SK-N-SH treated with all-trans-retinoic acid at 6 μM for 48 hours (cell line): ENCODE results near the gene PHYH.

Source experiments
- ATAC-seq: fragments of 200-7000 bp; cut with Tn5 transposase; 3 replicates; pipeline ENCODE4 v1.9.1; 2020; ENCODE audit warnings: mild to moderate bottlenecking, moderate library complexity
- ARNTL ChIP-seq: fragments of 450-650 bp; formaldehyde crosslinking; IDR thresholded peaks from 2 replicates; pipeline ENCODE4 v1.5.0; 2020; ENCODE audit warnings: low read depth, mild to moderate bottlenecking, moderate library complexity, borderline replicate concordance
- BACH2 ChIP-seq: fragments of 250-450 bp; sonication (Bioruptor Pico); IDR thresholded peaks from 2 replicates; pipeline ENCODE4 v1.9.0; 2021; ENCODE audit warnings: mild to moderate bottlenecking, borderline replicate concordance
- CREB5 ChIP-seq: fragments of 250-450 bp; sonication (Bioruptor Pico); IDR thresholded peaks from 2 replicates; pipeline ENCODE4 v1.5.1; 2020; ENCODE audit warnings: low read depth, mild to moderate bottlenecking, moderate library complexity
- CSDC2 ChIP-seq: fragments of 250-450 bp; sonication (Bioruptor Pico); IDR thresholded peaks from 2 replicates; pipeline ENCODE4 v1.5.0; 2020; ENCODE audit warnings: mild to moderate bottlenecking, moderate library complexity
- CSRNP3 ChIP-seq: fragments of 250-450 bp; sonication (Bioruptor Pico); IDR thresholded peaks from 2 replicates; pipeline ENCODE4 v1.5.1; 2021; ENCODE audit warnings: mild to moderate bottlenecking, moderate library complexity
- ESRRG ChIP-seq: fragments of 250-450 bp; sonication (Bioruptor Pico); IDR thresholded peaks from 2 replicates; pipeline ENCODE4 v1.6.1; 2021; ENCODE audit warnings: mild to moderate bottlenecking
- GLIS3 ChIP-seq: fragments of 250-450 bp; sonication (Bioruptor Pico); IDR thresholded peaks from 2 replicates; pipeline ENCODE4 v1.5.0; 2020; ENCODE audit warnings: mild to moderate bottlenecking, moderate library complexity
- ISL1 ChIP-seq: fragments of 250-450 bp; sonication (Bioruptor Pico); IDR thresholded peaks from 2 replicates; pipeline ENCODE4 v2.1.2; 2022; ENCODE audit warnings: mild to moderate bottlenecking, moderate library complexity
- PATZ1 ChIP-seq: fragments of 250-450 bp; sonication (Bioruptor Pico); IDR thresholded peaks from 2 replicates; pipeline ENCODE4 v1.8.0; 2020; ENCODE audit warnings: mild to moderate bottlenecking, moderate library complexity, borderline replicate concordance
- PPARA ChIP-seq: fragments of 250-450 bp; sonication (Bioruptor Pico); IDR thresholded peaks from 2 replicates; pipeline ENCODE4 v1.5.0; 2020; ENCODE audit warnings: mild to moderate bottlenecking, borderline replicate concordance
- RARB ChIP-seq: fragments of 250-450 bp; sonication (Bioruptor Pico); IDR thresholded peaks from 2 replicates; pipeline ENCODE4 v1.8.0; 2021; ENCODE audit warnings: mild to moderate bottlenecking, moderate library complexity
- TSHZ2 ChIP-seq: fragments of 250-450 bp; sonication (Bioruptor Pico); IDR thresholded peaks from 2 replicates; pipeline ENCODE4 v1.5.0; 2020; ENCODE audit warnings: mild to moderate bottlenecking, moderate library complexity
- ZC3H10 ChIP-seq: fragments of 250-450 bp; sonication (Bioruptor Pico); IDR thresholded peaks from 2 replicates; pipeline ENCODE4 v1.5.1; 2021; ENCODE audit warnings: mild to moderate bottlenecking, moderate library complexity
- ZFP3 ChIP-seq: fragments of 250-450 bp; sonication (Bioruptor Pico); IDR thresholded peaks from 2 replicates; pipeline ENCODE4 v1.5.0; 2020; ENCODE audit warnings: mild to moderate bottlenecking, moderate library complexity
- ZNF565 ChIP-seq: fragments of 450-650 bp; formaldehyde crosslinking; conservative IDR thresholded peaks from 2 replicates; pipeline ENCODE4 v1.5.0; 2020; ENCODE audit warnings: low read depth, mild to moderate bottlenecking, moderate library complexity
- ZNF70 ChIP-seq: fragments of 450-650 bp; formaldehyde crosslinking; IDR thresholded peaks from 2 replicates; pipeline ENCODE4 v1.5.0; 2020; ENCODE audit warnings: mild to moderate bottlenecking, moderate library complexity
- ZNF8 ChIP-seq: fragments of 450-650 bp; formaldehyde crosslinking; IDR thresholded peaks from 2 replicates; pipeline ENCODE4 v1.5.0; 2020; ENCODE audit warnings: mild to moderate bottlenecking, moderate library complexity

Gene PHYH

GRCh38 chr10:13302821-13303555, 3.1 kb upstream of the PHYH start:
- no peak for ATAC-seq
- no peak for TF ChIP-seq GLIS3
- TF ChIP-seq, all 23 proteins: peak for 0

- ATAC-seq, result no peak
- no peak for TF ChIP-seq PATZ1 (CRISPR knock-in tag)
- TF ChIP-seq, all 23 proteins: peak for 0
These were observed 972 bp downstream of the PHYH start for GRCh38 chr10:13298748-13299436.

- ATAC-seq, result no peak
- no peak for TF ChIP-seq PATZ1 (CRISPR knock-in tag)
- TF ChIP-seq RARB (CRISPR knock-in tag), result no peak
These were observed 3.4 kb downstream of the PHYH start for GRCh38 chr10:13296476-13296875.

- TF ChIP-seq ZNF8 (no peak), CREB5 (CRISPR knock-in tag) (no peak), TSHZ2 (CRISPR knock-in tag) (no peak), PPARA (CRISPR knock-in tag) (no peak), GLIS3 (no peak), CSRNP3 (CRISPR knock-in tag) (no peak), ISL1 (CRISPR knock-in tag) (no peak), ARNTL (CRISPR knock-in tag) (no peak), ZC3H10 (CRISPR knock-in tag) (no peak), ZFP3 (CRISPR knock-in tag) (no peak), ESRRG (CRISPR knock-in tag) (no peak), ZNF565 (no peak), ZNF70 (CRISPR knock-in tag) (no peak), BACH2 (CRISPR knock-in tag) (no peak), CSDC2 (CRISPR knock-in tag) (no peak)
- TF ChIP-seq, all 23 proteins: peak for 0
- no peak for ATAC-seq
These were observed 5.1 kb downstream of the PHYH start for GRCh38 chr10:13294784-13295183.
